CD8-positive, alpha-beta memory T cell (primary cell): ENCODE measurements around the gene MARK2. TPM values are rescaled to one million over a fixed set of nuclear protein-coding genes. Genes with fewer than 3 reads are reported as not detected.

Source experiments
- CTCF ChIA-PET: fragments of 350-600 bp; sonication (Branson Sonifier 250); formaldehyde crosslinking; loops from one replicate; lab custom pipeline; 2021; ENCODE audit warnings: antibody characterized with exemption; lab: Charles Lee
- POLR2A ChIA-PET: fragments of 350-600 bp; sonication (Branson Sonifier 250); formaldehyde crosslinking; loops from one replicate; lab custom pipeline; 2021; ENCODE audit warnings: antibody characterized with exemption; lab: Charles Lee
- DNase-seq, 5 donors: peaks; one replicate each; pipeline versions ENCODE4 v3.0.0 to v3.0.0-alpha.2; 2020 to 2022; ENCODE audit warnings: mixed read lengths in 1 of 5
- H3K27ac ChIP-seq: one replicate; pipeline ENCODE4 v1.7.0; 2013; ENCODE audit warnings: low read depth, mild to moderate bottlenecking, low read length, moderate library complexity
- H3K27me3 ChIP-seq: 2 replicates; pipeline ENCODE4 v1.7.0; 2013; ENCODE audit warnings: low read length, mild to moderate bottlenecking; ENCODE audit not compliant: insufficient read depth, poor library complexity, severe bottlenecking
- H3K36me3 ChIP-seq: 2 replicates; pipeline ENCODE4 v1.7.0; 2013; ENCODE audit warnings: mild to moderate bottlenecking, low read length, moderate library complexity; ENCODE audit not compliant: insufficient read depth
- H3K4me1 ChIP-seq: 2 replicates; pipeline ENCODE4 v1.7.0; 2013; ENCODE audit warnings: mild to moderate bottlenecking, low read length, moderate library complexity; ENCODE audit not compliant: insufficient read depth
- H3K4me3 ChIP-seq: 2 replicates; pipeline ENCODE4 v1.7.0; 2013; ENCODE audit warnings: mild to moderate bottlenecking, low read length
- H3K9me3 ChIP-seq: 2 replicates; pipeline ENCODE4 v1.7.0; 2013; ENCODE audit warnings: mild to moderate bottlenecking, low read length
- H3K27ac Mint-ChIP-seq, 8 donors: one replicate each; pipeline ENCODE4 v1.8.0; 2020 to 2021; ENCODE audit warnings: mixed read lengths in 8 of 8, mild to moderate bottlenecking in 6 of 8, inconsistent platforms in 3 of 8, moderate library complexity in 3 of 8
- H3K27me3 Mint-ChIP-seq, 2 donors: one replicate each; pipeline ENCODE4 v1.8.0; 2020 to 2021; ENCODE audit warnings: mixed read lengths in 2 of 2, mild to moderate bottlenecking in 1 of 2, moderate library complexity in 1 of 2
- H3K36me3 Mint-ChIP-seq, 3 donors: one replicate each; pipeline ENCODE4 v1.8.0; 2020 to 2021; ENCODE audit warnings: mixed read lengths in 3 of 3, inconsistent platforms in 1 of 3, mild to moderate bottlenecking in 1 of 3
- H3K4me1 Mint-ChIP-seq, 3 donors: one replicate each; pipeline ENCODE4 v1.8.0; 2020 to 2021; ENCODE audit warnings: mixed read lengths in 3 of 3, inconsistent platforms in 1 of 3, mild to moderate bottlenecking in 1 of 3
- H3K4me3 Mint-ChIP-seq, 7 donors: one replicate each; pipeline ENCODE4 v1.8.0; 2020 to 2021; ENCODE audit warnings: mixed read lengths in 7 of 7, mild to moderate bottlenecking in 6 of 7, moderate library complexity in 4 of 7, inconsistent platforms in 2 of 7
- H3K9me3 Mint-ChIP-seq, 5 donors: one replicate each; pipeline ENCODE4 v1.8.0; 2020 to 2022; ENCODE audit warnings: mixed read lengths in 5 of 5, mild to moderate bottlenecking in 3 of 5, moderate library complexity in 2 of 5, inconsistent platforms in 1 of 5
- polyA plus RNA-seq: library from polyadenylated mRNA; unstranded; fragments of 300-500 nt; fragmentation: Illumina TruSeq; gene quantifications from one replicate; pipeline ENCODE4 v1.2.3, GENCODE V29; 2021
- total RNA-seq, 2 experiments: library from RNA; stranded (reverse); gene quantifications; one replicate each; pipeline ENCODE4 v1.2.3, GENCODE V29; 2021

The MARK2 gene
- total and polyA plus RNA-seq, 3 experiments from 2014 or later: 34.5 to 72.5 (median 38.0) TPM

DNA sequence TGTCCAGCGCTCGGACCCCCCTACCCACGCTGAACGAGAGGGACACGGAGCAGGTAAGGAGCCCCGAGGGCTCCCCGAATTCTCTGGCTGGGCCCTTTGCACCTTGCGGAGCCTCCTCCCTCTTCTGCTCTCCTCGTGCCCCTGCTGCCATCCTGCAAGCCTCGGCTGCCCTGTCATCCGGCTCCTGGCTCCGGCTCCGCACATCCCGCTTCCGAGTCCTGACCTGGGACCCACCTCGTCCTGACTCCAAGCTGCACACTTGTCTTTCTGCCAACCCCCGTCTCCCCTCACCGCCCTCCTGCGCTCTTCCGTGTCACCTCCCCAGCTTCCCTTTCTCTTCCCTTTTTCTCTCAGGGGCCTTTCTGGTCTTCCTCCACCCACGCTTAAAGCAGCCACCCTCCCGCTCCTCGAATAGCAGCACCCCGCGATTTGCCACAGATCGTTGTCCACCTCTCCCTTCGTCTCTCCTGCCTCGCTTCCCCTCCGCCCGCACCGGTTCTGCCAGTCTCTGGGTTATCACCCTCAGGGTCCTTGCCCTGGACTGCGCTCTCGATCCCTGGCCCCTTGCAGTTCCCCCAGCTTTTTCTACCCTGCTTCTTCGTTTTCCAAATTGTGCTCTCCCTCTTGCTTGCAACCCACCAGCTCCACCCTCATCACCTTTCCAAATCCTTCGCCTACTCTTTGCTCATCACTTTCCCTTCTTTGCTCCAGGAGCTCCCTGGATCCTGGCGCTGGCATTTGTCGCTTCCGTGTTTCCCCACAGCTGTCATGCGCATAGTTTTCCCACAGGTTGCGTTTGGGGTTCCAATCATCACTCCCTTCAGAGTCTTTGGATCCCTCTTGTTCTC is 822 bp downstream of the MARK2 start:
- Mint-ChIP-seq H3K4me3 (peak overlapping the region; percentile 87 to 96 (median 90)), H3K27ac (peak overlapping the region; percentile 44 to 96 (median 91)), H3K4me1 (peaks cover 61 to 69% (median 68%) of the 10 kb centered on the region in 3 donors), H3K9me3 (no peaks in the 10 kb centered on the region), H3K36me3 (peaks cover 0 to 48% (median 7%) of the 10 kb centered on the region in 3 donors), H3K27me3 (peaks cover 0 to 4% of the 10 kb centered on the region in 2 donors)
- POLR2A ChIA-PET: interaction anchor here (0.6 to 2.7 kb wide), 5 partner anchors 15 to 478 kb away, joined by 3 to 8 read pairs (median 4); partner anchors contain the start of genes NAA40 and PRDX5
- Histone ChIP-seq H3K9me3 (no peaks in the 10 kb centered on the region), H3K27me3 (no peaks in the 10 kb centered on the region), H3K4me3 (peak overlapping the region; percentile 44), H3K4me1 (peaks cover 38% of the 10 kb centered on the region), H3K27ac (peak overlapping the region; percentile 80), H3K36me3 (no peaks in the 10 kb centered on the region)
- peak in 1 of 5 donors; percentile 7 for DNase-seq
- CTCF ChIA-PET: interaction anchor here (2.6 to 11.1 kb wide), 3 partner anchors 44 to 108 kb away, joined by 7 to 225 read pairs (median 21); partner anchors contain the start of gene NAA40

GRCh38 chr11:63840356-63841060 is 1.6 kb downstream of the MARK2 start:
- no peaks in the 10 kb centered on the region for H3K9me3 Mint-ChIP-seq

GRCh38 chr11:63841554-63841953 is 2.6 kb downstream of the MARK2 start:
- peak overlapping the region; percentile 44 to 96 (median 91) for H3K27ac Mint-ChIP-seq
- H3K4me3 Mint-ChIP-seq: peak overlapping the region; percentile 87 to 96 (median 90)
- no peaks in the 10 kb centered on the region for H3K9me3 ChIP-seq
- H3K27me3 ChIP-seq: no peaks in the 10 kb centered on the region
- H3K36me3 ChIP-seq: no peaks in the 10 kb centered on the region
- peaks cover 74 to 82% (median 80%) of the 10 kb centered on the region in 3 donors for H3K4me1 Mint-ChIP-seq
- H3K27ac ChIP-seq: no peak overlapping the region
- H3K4me3 ChIP-seq: peak overlapping the region; percentile 44
- no peaks in the 10 kb centered on the region for H3K9me3 Mint-ChIP-seq
- peaks cover 0 to 4% of the 10 kb centered on the region in 2 donors for H3K27me3 Mint-ChIP-seq
- CTCF ChIA-PET: interaction anchor here (1.1 to 11.1 kb wide), 3 partner anchors 65 to 107 kb away, joined by 3 to 225 read pairs (median 3); no protein-coding TSS in a partner anchor
- peaks cover 0 to 61% (median 7%) of the 10 kb centered on the region in 3 donors for H3K36me3 Mint-ChIP-seq
- DNase-seq: peak in 1 of 5 donors; percentile 25
- H3K4me1 ChIP-seq: peaks cover 51% of the 10 kb centered on the region
- POLR2A ChIA-PET: no interaction called here

More at GRCh38 chr11:63840356-63841060, 1.6 kb downstream of the MARK2 start:
- Histone ChIP-seq H3K9me3 (no peaks in the 10 kb centered on the region), H3K27ac (peak overlapping the region; percentile 80), H3K4me3 (peak overlapping the region; percentile 44), H3K36me3 (no peaks in the 10 kb centered on the region), H3K27me3 (no peaks in the 10 kb centered on the region), H3K4me1 (peaks cover 46% of the 10 kb centered on the region)
- peak overlapping the region; percentile 87 to 96 (median 90) for H3K4me3 Mint-ChIP-seq
- peaks cover 0 to 55% (median 7%) of the 10 kb centered on the region in 3 donors for H3K36me3 Mint-ChIP-seq
- peaks cover 68 to 77% (median 76%) of the 10 kb centered on the region in 3 donors for H3K4me1 Mint-ChIP-seq
- peaks cover 0 to 4% of the 10 kb centered on the region in 2 donors for H3K27me3 Mint-ChIP-seq
- ChIA-PET POLR2A (interaction anchor here (0.6 kb wide), 2 partner anchors 14 to 34 kb away, joined by 3 read pairs; no protein-coding TSS in a partner anchor), CTCF (interaction anchor here (1.5 to 11.1 kb wide), 3 partner anchors 66 to 108 kb away, joined by 3 to 225 read pairs (median 21); partner anchors contain the start of gene NAA40)
- DNase-seq: peak in 2 of 5 donors; percentile 27 to 30
- peak overlapping the region; percentile 44 to 96 (median 91) for H3K27ac Mint-ChIP-seq

DNA sequence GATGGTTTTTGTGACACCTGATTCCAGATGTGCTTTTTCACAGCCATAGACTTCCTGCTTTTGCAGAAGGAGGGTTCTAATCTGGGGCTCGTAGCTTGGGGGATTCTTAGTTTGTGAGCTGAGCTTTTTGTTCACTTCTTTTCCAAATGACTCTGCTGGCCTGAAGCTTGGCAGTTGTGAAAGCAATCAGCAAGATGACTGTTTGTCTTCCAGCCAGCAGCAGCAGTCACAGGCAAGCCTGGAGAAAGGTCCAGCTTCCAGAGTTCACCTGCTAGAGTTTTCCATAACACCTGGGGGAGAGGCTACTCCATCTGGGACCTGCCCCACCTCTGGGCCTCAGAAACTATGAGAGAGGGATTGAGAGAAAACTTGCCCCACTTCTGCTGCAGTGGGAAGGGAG is 4.1 kb downstream of the MARK2 start:
- no peaks in the 10 kb centered on the region for H3K27me3 ChIP-seq
- no peaks in the 10 kb centered on the region for H3K9me3 ChIP-seq
- ChIA-PET CTCF (interaction anchor here (11.1 kb wide), 1 partner anchor 105 kb away, joined by 225 read pairs; no protein-coding TSS in a partner anchor), POLR2A (no interaction called here)
- H3K4me1 ChIP-seq: peaks cover 55% of the 10 kb centered on the region
- peaks cover 72 to 83% (median 80%) of the 10 kb centered on the region in 3 donors for H3K4me1 Mint-ChIP-seq
- H3K4me3 Mint-ChIP-seq: peak overlapping the region; percentile 0 to 60 (median 41)
- peaks cover 0 to 4% of the 10 kb centered on the region in 2 donors for H3K27me3 Mint-ChIP-seq
- no peaks in the 10 kb centered on the region for H3K36me3 ChIP-seq
- peak overlapping the region; percentile 49 to 95 (median 66) for H3K27ac Mint-ChIP-seq
- no peak overlapping the region for H3K27ac ChIP-seq
- no peak overlapping the region for H3K4me3 ChIP-seq
- peak in 1 of 5 donors; percentile 19 for DNase-seq
- H3K36me3 Mint-ChIP-seq: peaks cover 0 to 72% (median 7%) of the 10 kb centered on the region in 3 donors
- H3K9me3 Mint-ChIP-seq: no peaks in the 10 kb centered on the region

DNA sequence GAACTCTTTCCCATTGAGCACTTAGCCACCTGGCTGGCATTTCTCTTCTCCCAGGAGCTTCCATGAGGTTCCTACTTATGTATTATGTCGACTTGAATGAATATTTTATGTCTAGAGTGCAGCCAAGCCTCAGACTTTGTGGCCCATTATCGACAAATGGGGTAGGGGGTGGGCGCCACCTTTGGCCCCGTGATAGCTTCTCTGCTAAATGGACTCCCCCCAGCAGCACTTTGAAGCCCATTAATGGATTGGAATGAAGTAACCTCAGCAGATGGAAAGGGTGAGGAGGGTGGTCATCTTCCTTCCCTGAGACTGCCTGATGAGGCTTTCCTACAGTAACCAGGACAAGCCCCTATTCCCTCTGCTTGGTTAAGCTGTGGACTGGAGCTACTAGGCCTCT is 5.9 kb downstream of the MARK2 start:
- no peaks in the 10 kb centered on the region for H3K27me3 Mint-ChIP-seq
- DNase-seq: no peak
- Histone ChIP-seq H3K9me3 (no peaks in the 10 kb centered on the region), H3K36me3 (no peaks in the 10 kb centered on the region), H3K27me3 (no peaks in the 10 kb centered on the region), H3K27ac (no peak overlapping the region), H3K4me3 (no peak overlapping the region), H3K4me1 (peaks cover 64% of the 10 kb centered on the region)
- peaks cover 0 to 78% (median 7%) of the 10 kb centered on the region in 3 donors for H3K36me3 Mint-ChIP-seq
- POLR2A ChIA-PET: interaction anchor here (0.6 kb wide), 2 partner anchors 9 to 93 kb away, joined by 3 read pairs; no protein-coding TSS in a partner anchor
- CTCF ChIA-PET: interaction anchor here (1.0 to 1.4 kb wide), 3 partner anchors 9 to 76 kb away, joined by 3 to 4 read pairs (median 3); no protein-coding TSS in a partner anchor
- peaks cover 79 to 90% (median 89%) of the 10 kb centered on the region in 3 donors for H3K4me1 Mint-ChIP-seq
- peak overlapping the region in 1 of 7 donors; percentile 9 for H3K4me3 Mint-ChIP-seq
- H3K27ac Mint-ChIP-seq: peak overlapping the region in 6 of 8 donors; percentile 33 to 89 (median 54)
- H3K9me3 Mint-ChIP-seq: no peaks in the 10 kb centered on the region

- POLR2A ChIA-PET: interaction anchor here (0.6 kb wide), 2 partner anchors 9 to 93 kb away, joined by 3 read pairs; no protein-coding TSS in a partner anchor
- H3K36me3 Mint-ChIP-seq: peaks cover 0 to 76% (median 8%) of the 10 kb centered on the region in 3 donors
- peaks cover 77 to 90% (median 90%) of the 10 kb centered on the region in 3 donors for H3K4me1 Mint-ChIP-seq
- no peak overlapping the region for H3K27ac ChIP-seq
- H3K4me1 ChIP-seq: peaks cover 67% of the 10 kb centered on the region
- H3K27me3 Mint-ChIP-seq: no peaks in the 10 kb centered on the region
- no peaks in the 10 kb centered on the region for H3K36me3 ChIP-seq
- H3K27me3 ChIP-seq: no peaks in the 10 kb centered on the region
- H3K9me3 ChIP-seq: no peaks in the 10 kb centered on the region
- DNase-seq: peak in 1 of 5 donors; percentile 16
- H3K27ac Mint-ChIP-seq: peak overlapping the region in 6 of 8 donors; percentile 27 to 70 (median 32)
- H3K4me3 ChIP-seq: no peak overlapping the region
- no peaks in the 10 kb centered on the region for H3K9me3 Mint-ChIP-seq
- CTCF ChIA-PET: interaction anchor here (1.0 to 1.4 kb wide), 5 partner anchors 9 to 100 kb away, joined by 3 to 4 read pairs (median 3); no protein-coding TSS in a partner anchor
- no peak overlapping the region for H3K4me3 Mint-ChIP-seq
Observed at GRCh38 chr11:63845303-63845702, 6.4 kb downstream of the MARK2 start.

DNA sequence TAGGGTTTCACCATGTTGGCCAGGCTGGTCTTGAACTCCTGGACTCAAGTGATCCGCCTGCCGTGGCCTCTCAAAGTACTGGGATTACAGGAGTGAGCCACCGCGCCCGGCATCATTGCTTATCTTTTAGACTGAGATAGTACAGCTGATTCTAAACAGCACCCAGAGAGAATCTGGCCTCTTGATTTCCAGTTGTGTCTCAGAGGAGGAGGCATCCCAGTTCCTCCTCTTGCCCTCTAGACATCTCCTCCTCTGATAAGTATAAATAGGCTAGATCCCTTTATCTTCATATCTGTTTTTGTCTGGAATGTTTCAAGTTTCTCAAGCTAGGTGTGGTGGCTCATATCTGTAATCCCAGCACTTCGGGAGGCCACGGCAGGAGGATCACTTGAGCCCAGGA is 7.0 kb downstream of the MARK2 start:
- Histone ChIP-seq H3K27me3 (no peaks in the 10 kb centered on the region), H3K36me3 (no peaks in the 10 kb centered on the region), H3K9me3 (no peaks in the 10 kb centered on the region), H3K4me3 (no peak overlapping the region), H3K27ac (no peak overlapping the region), H3K4me1 (peaks cover 72% of the 10 kb centered on the region)
- ChIA-PET POLR2A (no interaction called here), CTCF (interaction anchor here (1.0 to 1.3 kb wide), 3 partner anchors 21 to 100 kb away, joined by 3 read pairs; no protein-coding TSS in a partner anchor)
- H3K27me3 Mint-ChIP-seq: no peaks in the 10 kb centered on the region
- H3K4me3 Mint-ChIP-seq: no peak overlapping the region
- no peak for DNase-seq
- H3K36me3 Mint-ChIP-seq: peaks cover 0 to 74% (median 8%) of the 10 kb centered on the region in 3 donors
- H3K9me3 Mint-ChIP-seq: no peaks in the 10 kb centered on the region
- H3K27ac Mint-ChIP-seq: peak overlapping the region in 3 of 8 donors; percentile 27 to 32 (median 31)
- peaks cover 77 to 90% (median 90%) of the 10 kb centered on the region in 3 donors for H3K4me1 Mint-ChIP-seq
